ENCODE results near the gene NRG2. TPM values are rescaled to one million over a fixed set of nuclear protein-coding genes. Genes with fewer than 3 reads are reported as not detected.

Gene NRG2
- total RNA-seq, 4 donors from 2014 or later, result 0.80 TPM; not detected in 3

DNA sequence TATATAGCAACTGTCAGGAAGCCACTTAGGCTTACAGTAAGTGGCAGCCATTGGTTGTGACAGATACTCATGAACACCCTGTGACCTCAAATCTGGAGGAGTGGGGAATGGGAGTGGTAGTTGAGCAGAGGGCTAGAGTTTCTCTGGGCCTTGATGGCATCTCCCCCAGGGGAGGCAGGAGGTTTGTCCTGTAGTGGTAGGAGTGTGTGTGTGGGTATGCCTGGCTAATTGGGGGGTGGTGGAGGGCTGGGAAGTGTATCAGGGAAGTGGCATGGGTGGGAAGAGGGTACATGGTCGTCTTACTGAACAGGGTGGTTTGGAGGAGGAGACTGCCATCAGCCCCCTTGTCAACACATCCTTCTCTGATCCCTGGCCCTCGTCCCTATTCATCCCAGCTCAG, 176.0 kb downstream of the NRG2 start:
- TF ChIP-seq, protein P1, sequence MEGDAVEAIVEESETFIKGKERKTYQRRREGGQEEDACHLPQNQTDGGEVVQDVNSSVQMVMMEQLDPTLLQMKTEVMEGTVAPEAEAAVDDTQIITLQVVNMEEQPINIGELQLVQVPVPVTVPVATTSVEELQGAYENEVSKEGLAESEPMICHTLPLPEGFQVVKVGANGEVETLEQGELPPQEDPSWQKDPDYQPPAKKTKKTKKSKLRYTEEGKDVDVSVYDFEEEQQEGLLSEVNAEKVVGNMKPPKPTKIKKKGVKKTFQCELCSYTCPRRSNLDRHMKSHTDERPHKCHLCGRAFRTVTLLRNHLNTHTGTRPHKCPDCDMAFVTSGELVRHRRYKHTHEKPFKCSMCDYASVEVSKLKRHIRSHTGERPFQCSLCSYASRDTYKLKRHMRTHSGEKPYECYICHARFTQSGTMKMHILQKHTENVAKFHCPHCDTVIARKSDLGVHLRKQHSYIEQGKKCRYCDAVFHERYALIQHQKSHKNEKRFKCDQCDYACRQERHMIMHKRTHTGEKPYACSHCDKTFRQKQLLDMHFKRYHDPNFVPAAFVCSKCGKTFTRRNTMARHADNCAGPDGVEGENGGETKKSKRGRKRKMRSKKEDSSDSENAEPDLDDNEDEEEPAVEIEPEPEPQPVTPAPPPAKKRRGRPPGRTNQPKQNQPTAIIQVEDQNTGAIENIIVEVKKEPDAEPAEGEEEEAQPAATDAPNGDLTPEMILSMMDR (IDR thresholded peaks at IDR 0.05), result no peak
- TF ChIP-seq POLR2A (IDR thresholded peaks at IDR 0.05), result no peak
- Histone ChIP-seq H3K9me3 (no peaks in the 10 kb centered on the region), H3K4me1 (no peaks in the 10 kb centered on the region), H3K27ac (no peak overlapping the region), H3K4me3 (no peak overlapping the region), H3K36me3 (no peaks in the 10 kb centered on the region), H3K27me3 (no peaks in the 10 kb centered on the region)
- DNase-seq, result no peak

DNA sequence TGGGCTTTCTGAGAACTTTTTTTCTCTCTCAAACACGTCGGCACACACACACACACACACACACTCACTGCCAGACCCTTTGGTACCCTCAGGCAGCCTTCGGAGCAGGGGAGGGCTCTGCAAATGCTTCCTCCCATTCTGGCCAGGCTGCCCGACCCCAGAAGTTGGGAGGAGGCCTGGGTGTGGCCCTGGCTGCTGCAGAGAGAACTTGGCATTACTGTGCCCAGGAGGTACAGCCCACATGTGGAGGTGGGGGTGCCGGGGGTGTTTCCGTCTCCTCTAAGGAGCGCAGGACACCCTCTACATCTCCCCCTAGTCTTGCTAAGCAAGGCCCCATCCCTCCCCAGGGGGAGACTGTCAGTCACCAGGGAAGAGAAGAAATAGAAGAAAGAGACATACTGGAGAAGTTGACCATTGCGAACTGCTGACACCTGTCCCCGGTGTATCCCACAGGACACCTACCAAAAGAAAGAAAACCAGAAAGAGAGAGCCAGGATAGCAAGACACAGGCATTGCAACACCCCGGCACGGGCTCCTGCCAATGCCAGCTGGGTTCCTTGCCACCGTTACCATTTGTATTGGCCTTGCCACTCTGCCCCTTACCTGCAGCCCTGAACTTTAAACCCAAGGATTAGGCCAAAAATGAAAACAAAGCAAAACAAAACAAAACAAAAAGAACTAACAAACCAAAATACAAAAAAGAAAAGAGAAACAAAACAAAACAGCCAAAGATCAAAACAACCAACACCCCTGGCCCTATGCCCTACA, 178.2 kb downstream of the NRG2 start:
- Histone ChIP-seq H3K27ac (no peak overlapping the region), H3K36me3 (no peaks in the 10 kb centered on the region), H3K4me3 (no peak overlapping the region), H3K4me1 (no peaks in the 10 kb centered on the region), H3K27me3 (no peaks in the 10 kb centered on the region), H3K9me3 (no peaks in the 10 kb centered on the region)
- TF ChIP-seq, protein P1 (IDR thresholded peaks at IDR 0.05), result no peak
- no peak for TF ChIP-seq POLR2A (IDR thresholded peaks at IDR 0.05)
- DNase-seq, result no peak

DNA sequence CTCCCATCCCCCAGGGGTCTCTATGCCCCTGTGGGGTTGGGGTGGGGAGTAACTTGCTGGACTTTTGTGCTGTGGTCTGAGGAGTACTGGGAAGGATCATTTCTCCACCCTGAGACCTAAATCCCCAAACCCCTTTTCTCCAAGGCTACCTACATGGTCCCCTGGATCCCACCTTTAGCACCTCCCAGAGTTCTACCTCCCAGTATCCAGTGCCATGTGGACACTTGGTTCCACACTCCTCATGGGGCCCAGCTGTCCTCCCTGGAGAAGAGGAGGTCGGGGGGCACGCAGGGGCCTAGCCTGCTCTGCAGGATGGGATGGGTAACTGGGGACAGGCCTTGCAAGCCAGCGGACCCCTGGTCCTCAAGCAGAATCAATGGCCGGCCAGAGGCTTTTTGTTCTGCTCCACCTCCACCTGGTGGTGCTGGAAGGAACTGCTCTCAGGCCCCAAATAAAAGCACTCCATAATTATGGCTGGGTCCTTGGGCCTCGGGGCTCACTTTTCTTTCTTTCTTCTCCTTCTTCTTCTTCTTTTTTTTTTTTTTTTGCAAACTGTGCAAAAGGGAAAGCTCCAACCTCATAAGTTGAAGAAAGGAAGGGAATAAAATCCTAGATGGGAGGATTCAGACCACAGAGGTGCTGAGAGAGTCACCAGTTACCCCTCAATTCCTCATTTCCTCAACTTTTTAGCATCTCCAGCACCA, 179.1 kb downstream of the NRG2 start:
- DNase-seq, result peak; percentile 64 to 86 (median 70)
- no peak overlapping the region for H3K27ac ChIP-seq
- H3K27me3 ChIP-seq, result no peaks in the 10 kb centered on the region
- TF ChIP-seq POLR2A (IDR thresholded peaks at IDR 0.05), result no peak
- TF ChIP-seq, protein P1 (IDR thresholded peaks at IDR 0.05), result peak; percentile 72 to 93 (median 79)
- H3K9me3 ChIP-seq, result no peaks in the 10 kb centered on the region
- H3K36me3 ChIP-seq, result no peaks in the 10 kb centered on the region
- no peaks in the 10 kb centered on the region for H3K4me1 ChIP-seq
- no peak overlapping the region for H3K4me3 ChIP-seq

DNA sequence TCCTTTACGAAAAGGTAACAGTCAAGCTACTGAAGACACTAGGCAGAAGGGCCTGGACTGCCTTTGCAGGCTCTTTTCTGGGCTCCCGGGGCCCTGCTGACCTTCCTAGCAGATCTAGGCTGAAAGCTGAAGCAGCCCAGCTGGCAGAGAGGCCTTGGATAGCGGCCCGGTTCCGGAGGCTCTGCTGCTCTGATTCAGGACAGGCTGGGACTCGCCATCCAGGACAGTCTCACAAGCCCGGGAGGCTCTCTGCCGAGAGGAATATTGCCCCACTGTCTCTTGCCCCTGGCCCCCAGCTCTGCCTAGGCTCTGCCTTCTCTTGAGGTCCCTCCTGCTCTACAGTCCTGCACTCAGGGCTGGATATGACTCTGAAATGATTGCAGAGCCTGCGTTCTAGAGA, 179.7 kb downstream of the NRG2 start:
- Histone ChIP-seq H3K4me1 (no peaks in the 10 kb centered on the region), H3K27me3 (no peaks in the 10 kb centered on the region), H3K36me3 (no peaks in the 10 kb centered on the region), H3K4me3 (no peak overlapping the region), H3K27ac (no peak overlapping the region), H3K9me3 (no peaks in the 10 kb centered on the region)
- TF ChIP-seq, protein P1 (IDR thresholded peaks at IDR 0.05), result no peak
- no peak for TF ChIP-seq POLR2A (IDR thresholded peaks at IDR 0.05)
- peak in 1 of 3 donors; percentile 51 for DNase-seq

DNA sequence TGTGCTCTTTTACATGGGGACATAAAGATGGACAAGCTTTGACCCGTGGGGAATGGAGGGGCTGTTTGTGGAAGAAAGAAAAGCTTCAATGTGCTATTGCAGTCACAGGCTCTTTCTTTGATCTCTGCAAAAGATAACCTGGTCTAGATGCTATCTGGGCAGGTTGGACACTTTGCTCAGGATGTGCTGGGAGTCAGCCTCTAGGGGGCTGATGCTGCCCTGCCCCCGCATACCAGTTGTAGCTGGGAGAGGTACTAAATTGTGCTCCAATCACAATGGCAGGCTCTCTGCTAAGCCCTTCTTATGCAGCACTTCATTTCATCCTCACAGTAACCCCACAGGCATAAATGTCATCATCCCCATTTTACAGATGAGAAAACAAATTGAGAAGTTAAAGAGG, 180.3 kb downstream of the NRG2 start:
- no peaks in the 10 kb centered on the region for H3K27me3 ChIP-seq
- no peak for TF ChIP-seq POLR2A (IDR thresholded peaks at IDR 0.05)
- TF ChIP-seq, protein P1 (IDR thresholded peaks at IDR 0.05), result no peak
- H3K4me3 ChIP-seq, result no peak overlapping the region
- no peaks in the 10 kb centered on the region for H3K4me1 ChIP-seq
- no peak overlapping the region for H3K27ac ChIP-seq
- no peaks in the 10 kb centered on the region for H3K36me3 ChIP-seq
- H3K9me3 ChIP-seq, result no peaks in the 10 kb centered on the region
- DNase-seq, result no peak
